Endothelial cell of umbilical vein (primary cell): ENCODE data around the gene HUWE1. TPM values are rescaled to one million over a fixed set of nuclear protein-coding genes. Genes with fewer than 3 reads are reported as not detected.

Experiments used
- BruUV-seq: library from RNA; stranded (reverse); fragments of 400-500 nt; replicated peaks from 2 replicates; lab custom pipeline; 2021; lab: Mats Ljungman, UMichigan
- CTCF ChIA-PET: fragments of 300-600, 350-600 bp; sonication (Branson Sonifier 250); formaldehyde crosslinking; loops from one replicate; lab custom pipeline; 2021; ENCODE audit warnings: antibody characterized with exemption, inconsistent platforms; lab: Charles Lee
- POLR2A ChIA-PET: fragments of 300-600, 350-600 bp; sonication (Branson Sonifier 250); formaldehyde crosslinking; loops from one replicate; lab custom pipeline; 2021; ENCODE audit warnings: antibody characterized with exemption, inconsistent platforms; lab: Charles Lee
- DNase-seq: peaks from one replicate; pipeline ENCODE4 v3.0.0-alpha.2; 2011; ENCODE audit warnings: low read depth, low spot score
- FAIRE-seq: peaks from 2 replicates; lab custom pipeline; 2011; peaks lifted over from hg19 to GRCh38; lab: Jason Lieb, UNC
- H2AFZ ChIP-seq: 2 replicates; pipeline ENCODE4 v1.6.0; 2012; ENCODE audit warnings: low read depth, low read length, control low read depth, inconsistent platforms
- H3K27ac ChIP-seq: 2 replicates; pipeline ENCODE4 v1.5.1; 2011; ENCODE audit warnings: low read depth, mild to moderate bottlenecking, control low read depth, low read length, moderate library complexity; ENCODE audit not compliant: insufficient read depth
- H3K27me3 ChIP-seq, 2 experiments: 2 replicates each; pipeline versions ENCODE4 v1.6.0 to v1.6.1; 2011; ENCODE audit warnings: low read length in 2 of 2, mixed read lengths in 1 of 2; ENCODE audit not compliant: control insufficient read depth in 2 of 2, insufficient read depth in 2 of 2
- H3K36me3 ChIP-seq, 2 experiments: 2 replicates in 1 of 2; 3 replicates in 1 of 2; pipeline ENCODE4 v1.5.1; 2011; ENCODE audit warnings: low read length in 2 of 2, mild to moderate bottlenecking in 1 of 2, moderate library complexity in 1 of 2; ENCODE audit not compliant: control insufficient read depth in 2 of 2, insufficient read depth in 2 of 2; ENCODE audit errors: extremely low read depth in 1 of 2
- H3K4me1 ChIP-seq: 3 replicates; pipeline ENCODE4 v1.5.1; 2011; ENCODE audit warnings: mild to moderate bottlenecking, low read length; ENCODE audit not compliant: control insufficient read depth, insufficient read depth; ENCODE audit errors: extremely low read depth
- H3K4me2 ChIP-seq: 2 replicates; pipeline ENCODE4 v1.6.1; 2011; ENCODE audit warnings: low read length, control low read depth, mixed read lengths; ENCODE audit not compliant: insufficient read depth
- H3K4me3 ChIP-seq, 3 experiments: fragments of 200-600 bp in 1 of 3; sonication (generic), shearing (Covaris generic) in 1 of 3; replicated peaks in 1 of 3; 2 replicates each; pipeline ENCODE4 v1.5.1; 2011 to 2016; ENCODE audit warnings: control low read depth in 3 of 3, low read length in 3 of 3, mild to moderate bottlenecking in 2 of 3, inconsistent platforms in 1 of 3, low read depth in 1 of 3, moderate library complexity in 1 of 3; ENCODE audit not compliant: insufficient read depth in 1 of 3
- H3K79me2 ChIP-seq: 2 replicates; pipeline ENCODE4 v1.6.0; 2012; ENCODE audit warnings: low read length, inconsistent platforms; ENCODE audit not compliant: control insufficient read depth, insufficient read depth
- H3K9ac ChIP-seq: replicated peaks from 2 replicates; pipeline ENCODE3; 2011; ENCODE audit warnings: low read length, control low read depth; ENCODE audit not compliant: insufficient read depth; ENCODE audit errors: extremely low read depth
- H3K9me1 ChIP-seq: replicated peaks from 3 replicates; pipeline ENCODE4 v1.6.0; 2011; ENCODE audit warnings: mild to moderate bottlenecking, low read length; ENCODE audit not compliant: control insufficient read depth, insufficient read depth; ENCODE audit errors: extremely low read depth
- H3K9me3 ChIP-seq: replicated peaks from 2 replicates; pipeline ENCODE4 v1.5.1; 2012; ENCODE audit warnings: low read length, inconsistent platforms; ENCODE audit not compliant: control insufficient read depth, insufficient read depth
- H4K20me1 ChIP-seq: replicated peaks from 2 replicates; pipeline ENCODE3; 2011; ENCODE audit warnings: mild to moderate bottlenecking, low read length; ENCODE audit not compliant: control insufficient read depth, insufficient read depth; ENCODE audit errors: extremely low read depth
- EZH2 ChIP-seq: IDR thresholded peaks from 2 replicates; pipeline ENCODE4 v1.6.1; 2012; ENCODE audit warnings: borderline replicate concordance, low read depth, mild to moderate bottlenecking, moderate library complexity, low read length, inconsistent platforms; ENCODE audit not compliant: severe bottlenecking
- MYC ChIP-seq: IDR thresholded peaks from one replicate; pipeline ENCODE4 v1.6.1; 2011; ENCODE audit warnings: mild to moderate bottlenecking, low read depth, low read length
- POLR2AphosphoS5 ChIP-seq: IDR thresholded peaks from 2 replicates; pipeline ENCODE4 v1.6.1; 2012; ENCODE audit warnings: low read depth, mild to moderate bottlenecking, control low read depth, low read length, moderate library complexity; ENCODE audit not compliant: insufficient read depth
- dilution Hi-C: fragments of 300-500 bp; cut with MboI; formaldehyde crosslinking; loops from one replicate; pipeline ENCODE4 v1.15.0; 2019; ENCODE audit warnings: low sequenced_read_pairs; ENCODE audit not compliant: extremely low pct_ligation_motif_present
- intact Hi-C: fragments of 100-400 bp; cut with micrococcal nuclease; formaldehyde crosslinking; loops from one replicate; pipeline ENCODE4 v1.10.0; 2022
- polyA plus RNA-seq, 4 experiments: library from polyadenylated mRNA; depleted of rRNA in 3 of 4; stranded (reverse) in 3 of 4; unstranded in 1 of 4; fragments of >200 nt; gene quantifications; 2 replicates each; pipeline versions ENCODE4 v1.2.1 to v1.2.3, GENCODE V29; 2011 to 2012; ENCODE audit warnings: missing spikeins in 1 of 4
- total RNA-seq: library from RNA; stranded (reverse); gene quantifications from 2 replicates; pipeline ENCODE4 v1.2.3, GENCODE V29; 2021
- TF ChIP-seq, protein P1 (sequence below), 2 donors: IDR thresholded peaks; 1 replicate in 1 of 2; 2 replicates in 1 of 2; pipeline ENCODE4 v1.5.1; 2011; ENCODE audit warnings: low read length in 2 of 2, mild to moderate bottlenecking in 2 of 2, moderate library complexity in 2 of 2, control low read depth in 1 of 2, inconsistent platforms in 1 of 2, low read depth in 1 of 2; ENCODE audit not compliant: insufficient read depth in 1 of 2; ENCODE audit errors: extremely low read depth in 1 of 2
- TF ChIP-seq, protein P2 (sequence below): IDR thresholded peaks from 2 replicates; pipeline ENCODE4 v1.6.1; 2011; ENCODE audit not compliant: insufficient read depth, insufficient read length

The HUWE1 gene
- total and polyA plus RNA-seq, 2 donors (not counting 3 experiments of a cell fraction or from before 2014, with no cell fraction given): 66.6 to 210 TPM

DNA sequence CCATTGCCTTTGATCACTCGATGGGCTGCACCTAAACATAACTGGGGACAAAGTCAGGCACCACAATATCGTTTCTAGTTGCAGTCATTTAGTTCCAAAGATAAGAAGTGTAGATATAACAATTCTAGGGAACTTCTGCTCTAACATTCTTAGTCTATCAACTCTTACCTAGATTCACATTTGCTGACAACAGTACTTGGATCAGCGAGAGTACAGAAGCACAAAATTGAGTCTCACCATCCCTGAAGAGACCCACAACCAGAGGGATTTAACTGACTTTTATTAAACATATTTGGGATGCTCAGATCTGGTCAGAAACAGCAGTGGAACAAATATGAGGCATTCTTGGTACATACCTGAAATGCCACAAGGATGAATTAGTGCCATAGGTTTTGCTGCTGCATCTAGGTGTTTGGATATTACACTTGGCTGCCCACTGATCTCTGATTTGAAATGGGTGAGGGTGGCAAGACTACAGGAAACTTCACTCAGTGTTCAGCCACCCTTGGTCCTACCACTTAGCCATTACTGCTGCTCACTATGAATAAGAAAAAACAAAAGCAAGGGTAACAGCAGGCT is 28.9 kb upstream of the HUWE1 start:
- Histone ChIP-seq H3K27me3 (no peaks in the 10 kb centered on the region), H3K9me3 (no peaks in the 10 kb centered on the region), H2AFZ (no peak overlapping the region), H3K9me1 (no peaks in the 10 kb centered on the region), H3K79me2 (no peaks in the 10 kb centered on the region), H3K27ac (no peak overlapping the region), H3K36me3 (no peaks in the 10 kb centered on the region), H3K9ac (no peak overlapping the region), H3K4me1 (no peaks in the 10 kb centered on the region), H4K20me1 (no peaks in the 10 kb centered on the region), H3K4me3 (no peak overlapping the region), H3K4me2 (no peak overlapping the region)
- BruUV-seq: no TSS peak
- intact Hi-C loops: no loop called here
- FAIRE-seq (no peak), DNase-seq (no peak)
- dilution Hi-C loops: no loop called here
- ChIA-PET POLR2A (no interaction called here), CTCF (no interaction called here)
- TF ChIP-seq, protein P1, sequence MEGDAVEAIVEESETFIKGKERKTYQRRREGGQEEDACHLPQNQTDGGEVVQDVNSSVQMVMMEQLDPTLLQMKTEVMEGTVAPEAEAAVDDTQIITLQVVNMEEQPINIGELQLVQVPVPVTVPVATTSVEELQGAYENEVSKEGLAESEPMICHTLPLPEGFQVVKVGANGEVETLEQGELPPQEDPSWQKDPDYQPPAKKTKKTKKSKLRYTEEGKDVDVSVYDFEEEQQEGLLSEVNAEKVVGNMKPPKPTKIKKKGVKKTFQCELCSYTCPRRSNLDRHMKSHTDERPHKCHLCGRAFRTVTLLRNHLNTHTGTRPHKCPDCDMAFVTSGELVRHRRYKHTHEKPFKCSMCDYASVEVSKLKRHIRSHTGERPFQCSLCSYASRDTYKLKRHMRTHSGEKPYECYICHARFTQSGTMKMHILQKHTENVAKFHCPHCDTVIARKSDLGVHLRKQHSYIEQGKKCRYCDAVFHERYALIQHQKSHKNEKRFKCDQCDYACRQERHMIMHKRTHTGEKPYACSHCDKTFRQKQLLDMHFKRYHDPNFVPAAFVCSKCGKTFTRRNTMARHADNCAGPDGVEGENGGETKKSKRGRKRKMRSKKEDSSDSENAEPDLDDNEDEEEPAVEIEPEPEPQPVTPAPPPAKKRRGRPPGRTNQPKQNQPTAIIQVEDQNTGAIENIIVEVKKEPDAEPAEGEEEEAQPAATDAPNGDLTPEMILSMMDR (IDR thresholded peaks at IDR 0.05; ENCODE audit: extremely low read depth in 1 of 2, insufficient read depth in 1 of 2, low read depth in 1 of 2, low read length in 2 of 2): no peak
- no peak for TF ChIP-seq MYC
- TF ChIP-seq, protein P2, sequence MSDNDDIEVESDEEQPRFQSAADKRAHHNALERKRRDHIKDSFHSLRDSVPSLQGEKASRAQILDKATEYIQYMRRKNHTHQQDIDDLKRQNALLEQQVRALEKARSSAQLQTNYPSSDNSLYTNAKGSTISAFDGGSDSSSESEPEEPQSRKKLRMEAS: no peak

DNA sequence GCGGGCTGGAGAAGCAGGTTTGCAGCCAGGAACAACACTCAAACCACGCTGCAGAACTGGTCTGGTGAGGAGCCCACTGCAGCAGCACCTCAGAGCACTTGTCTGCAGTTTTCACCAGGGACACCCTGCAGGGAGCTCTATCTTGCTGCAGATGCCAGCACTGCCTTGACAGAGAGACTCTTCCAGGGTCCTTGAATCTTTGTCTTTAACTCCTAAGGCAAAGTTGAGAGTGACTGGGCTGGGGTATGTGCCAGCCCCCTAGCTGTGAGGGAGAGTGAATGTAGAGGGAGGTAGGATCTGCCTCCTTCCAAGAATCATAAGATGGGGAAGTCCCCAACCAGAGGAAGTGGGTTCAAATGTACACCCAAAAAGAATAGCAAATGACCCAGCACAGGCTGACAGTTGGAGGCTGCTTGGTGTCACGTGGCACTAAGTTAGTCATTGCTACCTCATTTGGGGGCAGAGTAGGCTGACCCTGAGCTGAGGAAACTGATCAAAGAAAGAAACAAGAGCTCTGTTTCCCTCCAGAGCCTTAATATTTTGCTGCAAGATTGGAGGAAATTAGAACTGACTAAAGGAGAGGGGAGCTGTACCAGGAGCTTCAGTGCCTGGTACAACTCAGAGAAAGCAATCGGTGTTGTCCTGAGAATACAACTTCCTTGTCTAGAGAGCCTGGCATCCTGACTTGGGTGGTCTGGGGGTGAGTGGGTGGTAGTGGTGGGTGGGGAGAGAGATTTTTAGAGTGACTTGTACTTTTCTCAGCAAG is 28.2 kb upstream of the HUWE1 start:
- FAIRE-seq (no peak), DNase-seq (peak; percentile 8)
- Histone ChIP-seq H3K4me1 (no peaks in the 10 kb centered on the region), H3K9me1 (no peaks in the 10 kb centered on the region), H3K9me3 (no peaks in the 10 kb centered on the region), H3K9ac (no peak overlapping the region), H3K79me2 (no peaks in the 10 kb centered on the region), H4K20me1 (no peaks in the 10 kb centered on the region), H3K4me3 (no peak overlapping the region), H3K27ac (no peak overlapping the region), H3K36me3 (no peaks in the 10 kb centered on the region), H3K27me3 (no peaks in the 10 kb centered on the region), H2AFZ (no peak overlapping the region), H3K4me2 (no peak overlapping the region)
- dilution Hi-C loops: no loop called here
- ChIA-PET POLR2A (no interaction called here), CTCF (no interaction called here)
- intact Hi-C loops: no loop called here
- BruUV-seq: no TSS peak
- TF ChIP-seq EZH2 (no peak), POLR2AphosphoS5 (no peak), MYC (no peak)
